Measurements from ENCODE around the gene CAPN1. TPM values are rescaled to one million over a fixed set of nuclear protein-coding genes. Genes with fewer than 3 reads are reported as not detected.
A peak's percentile ranks its signal among the peaks of the same experiment; 100 is the strongest.

CAPN1 gene
- total and polyA plus RNA-seq, 2 of the 13 experiments (the other 11 are each of a cell fraction or from before 2014, with no cell fraction given): 57.3 to 82.6 TPM

- TF ChIP-seq ZBTB3 (CRISPR knock-in tag; IDR thresholded peaks at IDR 0.05; ENCODE audit: borderline replicate concordance, low read depth) (no peak), ISX (CRISPR knock-in tag; conservative IDR thresholded peaks at IDR 0.05) (no peak), MED8 (CRISPR knock-in tag; IDR thresholded peaks at IDR 0.05; ENCODE audit: insufficient replicate concordance) (no peak), XRCC5 (optimal IDR thresholded peaks at IDR 0.05; ENCODE audit: low read length) (peak; percentile 72), ATF7-NPFF (CRISPR knock-in tag; IDR thresholded peaks at IDR 0.05; ENCODE audit: low read depth) (no peak), NFATC3 (CRISPR knock-in tag; IDR thresholded peaks at IDR 0.05) (no peak), ZNF451 (CRISPR knock-in tag; IDR thresholded peaks at IDR 0.05) (no peak), EHMT2 (IDR thresholded peaks at IDR 0.05; ENCODE audit: borderline replicate concordance, low read depth, low read length) (no peak), ZSCAN21 (CRISPR knock-in tag; IDR thresholded peaks at IDR 0.05; ENCODE audit: borderline replicate concordance) (no peak), ATF2 (CRISPR knock-in tag; IDR thresholded peaks at IDR 0.05) (no peak), CCAR2 (optimal IDR thresholded peaks at IDR 0.05; ENCODE audit: low read depth, low read length) (no peak)
- TF ChIP-seq, protein P1, sequence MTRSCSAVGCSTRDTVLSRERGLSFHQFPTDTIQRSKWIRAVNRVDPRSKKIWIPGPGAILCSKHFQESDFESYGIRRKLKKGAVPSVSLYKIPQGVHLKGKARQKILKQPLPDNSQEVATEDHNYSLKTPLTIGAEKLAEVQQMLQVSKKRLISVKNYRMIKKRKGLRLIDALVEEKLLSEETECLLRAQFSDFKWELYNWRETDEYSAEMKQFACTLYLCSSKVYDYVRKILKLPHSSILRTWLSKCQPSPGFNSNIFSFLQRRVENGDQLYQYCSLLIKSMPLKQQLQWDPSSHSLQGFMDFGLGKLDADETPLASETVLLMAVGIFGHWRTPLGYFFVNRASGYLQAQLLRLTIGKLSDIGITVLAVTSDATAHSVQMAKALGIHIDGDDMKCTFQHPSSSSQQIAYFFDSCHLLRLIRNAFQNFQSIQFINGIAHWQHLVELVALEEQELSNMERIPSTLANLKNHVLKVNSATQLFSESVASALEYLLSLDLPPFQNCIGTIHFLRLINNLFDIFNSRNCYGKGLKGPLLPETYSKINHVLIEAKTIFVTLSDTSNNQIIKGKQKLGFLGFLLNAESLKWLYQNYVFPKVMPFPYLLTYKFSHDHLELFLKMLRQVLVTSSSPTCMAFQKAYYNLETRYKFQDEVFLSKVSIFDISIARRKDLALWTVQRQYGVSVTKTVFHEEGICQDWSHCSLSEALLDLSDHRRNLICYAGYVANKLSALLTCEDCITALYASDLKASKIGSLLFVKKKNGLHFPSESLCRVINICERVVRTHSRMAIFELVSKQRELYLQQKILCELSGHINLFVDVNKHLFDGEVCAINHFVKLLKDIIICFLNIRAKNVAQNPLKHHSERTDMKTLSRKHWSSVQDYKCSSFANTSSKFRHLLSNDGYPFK (CRISPR knock-in tag; IDR thresholded peaks at IDR 0.05; ENCODE audit: borderline replicate concordance): no peak; the same call in 1 of the 2 replicates
- TF ChIP-seq, protein P2, sequence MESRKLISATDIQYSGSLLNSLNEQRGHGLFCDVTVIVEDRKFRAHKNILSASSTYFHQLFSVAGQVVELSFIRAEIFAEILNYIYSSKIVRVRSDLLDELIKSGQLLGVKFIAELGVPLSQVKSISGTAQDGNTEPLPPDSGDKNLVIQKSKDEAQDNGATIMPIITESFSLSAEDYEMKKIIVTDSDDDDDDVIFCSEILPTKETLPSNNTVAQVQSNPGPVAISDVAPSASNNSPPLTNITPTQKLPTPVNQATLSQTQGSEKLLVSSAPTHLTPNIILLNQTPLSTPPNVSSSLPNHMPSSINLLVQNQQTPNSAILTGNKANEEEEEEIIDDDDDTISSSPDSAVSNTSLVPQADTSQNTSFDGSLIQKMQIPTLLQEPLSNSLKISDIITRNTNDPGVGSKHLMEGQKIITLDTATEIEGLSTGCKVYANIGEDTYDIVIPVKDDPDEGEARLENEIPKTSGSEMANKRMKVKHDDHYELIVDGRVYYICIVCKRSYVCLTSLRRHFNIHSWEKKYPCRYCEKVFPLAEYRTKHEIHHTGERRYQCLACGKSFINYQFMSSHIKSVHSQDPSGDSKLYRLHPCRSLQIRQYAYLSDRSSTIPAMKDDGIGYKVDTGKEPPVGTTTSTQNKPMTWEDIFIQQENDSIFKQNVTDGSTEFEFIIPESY (CRISPR knock-in tag; IDR thresholded peaks at IDR 0.05): no peak
- TF ChIP-seq, protein P3, sequence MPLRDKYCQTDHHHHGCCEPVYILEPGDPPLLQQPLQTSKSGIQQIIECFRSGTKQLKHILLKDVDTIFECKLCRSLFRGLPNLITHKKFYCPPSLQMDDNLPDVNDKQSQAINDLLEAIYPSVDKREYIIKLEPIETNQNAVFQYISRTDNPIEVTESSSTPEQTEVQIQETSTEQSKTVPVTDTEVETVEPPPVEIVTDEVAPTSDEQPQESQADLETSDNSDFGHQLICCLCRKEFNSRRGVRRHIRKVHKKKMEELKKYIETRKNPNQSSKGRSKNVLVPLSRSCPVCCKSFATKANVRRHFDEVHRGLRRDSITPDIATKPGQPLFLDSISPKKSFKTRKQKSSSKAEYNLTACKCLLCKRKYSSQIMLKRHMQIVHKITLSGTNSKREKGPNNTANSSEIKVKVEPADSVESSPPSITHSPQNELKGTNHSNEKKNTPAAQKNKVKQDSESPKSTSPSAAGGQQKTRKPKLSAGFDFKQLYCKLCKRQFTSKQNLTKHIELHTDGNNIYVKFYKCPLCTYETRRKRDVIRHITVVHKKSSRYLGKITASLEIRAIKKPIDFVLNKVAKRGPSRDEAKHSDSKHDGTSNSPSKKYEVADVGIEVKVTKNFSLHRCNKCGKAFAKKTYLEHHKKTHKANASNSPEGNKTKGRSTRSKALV (CRISPR knock-in tag; IDR thresholded peaks at IDR 0.05): no peak
- TF ChIP-seq, protein P4, sequence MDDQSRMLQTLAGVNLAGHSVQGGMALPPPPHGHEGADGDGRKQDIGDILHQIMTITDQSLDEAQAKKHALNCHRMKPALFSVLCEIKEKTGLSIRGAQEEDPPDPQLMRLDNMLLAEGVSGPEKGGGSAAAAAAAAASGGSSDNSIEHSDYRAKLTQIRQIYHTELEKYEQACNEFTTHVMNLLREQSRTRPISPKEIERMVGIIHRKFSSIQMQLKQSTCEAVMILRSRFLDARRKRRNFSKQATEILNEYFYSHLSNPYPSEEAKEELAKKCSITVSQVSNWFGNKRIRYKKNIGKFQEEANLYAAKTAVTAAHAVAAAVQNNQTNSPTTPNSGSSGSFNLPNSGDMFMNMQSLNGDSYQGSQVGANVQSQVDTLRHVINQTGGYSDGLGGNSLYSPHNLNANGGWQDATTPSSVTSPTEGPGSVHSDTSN (CRISPR knock-in tag; IDR thresholded peaks at IDR 0.05; ENCODE audit: borderline replicate concordance): no peak
- TF ChIP-seq, protein P5, sequence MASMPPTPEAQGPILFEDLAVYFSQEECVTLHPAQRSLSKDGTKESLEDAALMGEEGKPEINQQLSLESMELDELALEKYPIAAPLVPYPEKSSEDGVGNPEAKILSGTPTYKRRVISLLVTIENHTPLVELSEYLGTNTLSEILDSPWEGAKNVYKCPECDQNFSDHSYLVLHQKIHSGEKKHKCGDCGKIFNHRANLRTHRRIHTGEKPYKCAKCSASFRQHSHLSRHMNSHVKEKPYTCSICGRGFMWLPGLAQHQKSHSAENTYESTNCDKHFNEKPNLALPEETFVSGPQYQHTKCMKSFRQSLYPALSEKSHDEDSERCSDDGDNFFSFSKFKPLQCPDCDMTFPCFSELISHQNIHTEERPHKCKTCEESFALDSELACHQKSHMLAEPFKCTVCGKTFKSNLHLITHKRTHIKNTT (CRISPR knock-in tag; IDR thresholded peaks at IDR 0.05): no peak
Observed at GRCh38 chr11:65165410-65166317, 16.1 kb upstream of the CAPN1 start (continued).
